K562 (cell line): ENCODE data around the gene SHISAL1. TPM values are rescaled to one million over a fixed set of nuclear protein-coding genes. Genes with fewer than 3 reads are reported as not detected.

Source experiments
- ATAC-seq: fragments of 200-7000 bp; cut with Tn5 transposase; 3 replicates; pipeline ENCODE4 v1.9.1; 2020; ENCODE audit warnings: moderate library complexity
- BruUV-seq: library from RNA; stranded (reverse); fragments of 400-500 nt; replicated peaks from 2 replicates; lab custom pipeline; 2021; lab: Mats Ljungman, UMichigan
- CTCF ChIA-PET: fragments of 300-600 bp; formaldehyde crosslinking; extraction: SDS; loops from one replicate; lab custom pipeline; 2021; ENCODE audit warnings: low intra/inter-chr PET ratio; lab: Yijun Ruan, JAX
- POLR2A ChIA-PET: fragments of 300-600, 350-650 bp; sonication (Branson Sonifier 250); formaldehyde crosslinking; extraction: SDS; loops from one replicate; lab custom pipeline; 2021; ENCODE audit warnings: antibody characterized with exemption, inconsistent platforms; lab: Yijun Ruan, JAX
- DNase-seq, 4 experiments: peaks; one replicate each; pipeline versions ENCODE4 v3.0.0 to v3.0.0-alpha.2; 2011 to 2018; ENCODE audit warnings: low spot score in 3 of 4, mixed read lengths in 3 of 4; ENCODE audit errors: extremely low read depth in 1 of 4
- FAIRE-seq: peaks from 2 replicates; lab custom pipeline; 2011; peaks lifted over from hg19 to GRCh38; lab: Jason Lieb, UNC
- H2AFZ ChIP-seq: 2 replicates; pipeline ENCODE4 v1.6.0; 2011; ENCODE audit warnings: low read depth, low read length, control low read depth, inconsistent platforms
- H3K27ac ChIP-seq: fragments of 200-600 bp; 3 replicates; pipeline ENCODE4 v1.8.0; 2011; ENCODE audit warnings: low read depth, mild to moderate bottlenecking, control low read depth, inconsistent platforms, low read length, moderate library complexity, mixed read lengths; ENCODE audit errors: extremely low read depth
- H3K27me3 ChIP-seq, 2 experiments: fragments of 300-600 bp in 1 of 2; 2 replicates in 1 of 2; 3 replicates in 1 of 2; pipeline versions ENCODE4 v1.6.0 to v1.8.0; 2011; ENCODE audit warnings: inconsistent platforms in 2 of 2, low read length in 2 of 2, mild to moderate bottlenecking in 1 of 2, mixed read lengths in 1 of 2, moderate library complexity in 1 of 2; ENCODE audit not compliant: control insufficient read depth in 2 of 2, insufficient read depth in 2 of 2
- H3K36me3 ChIP-seq: fragments of 300-600 bp; 3 replicates; pipeline ENCODE4 v1.8.0; 2011; ENCODE audit warnings: mild to moderate bottlenecking, low read length, inconsistent platforms; ENCODE audit not compliant: control insufficient read depth, insufficient read depth
- H3K4me1 ChIP-seq, 2 experiments: fragments of 200-600 bp in 1 of 2; replicated peaks in 1 of 2; 2 replicates in 1 of 2; 3 replicates in 1 of 2; pipeline versions ENCODE4 v1.5.1 to v1.8.0; 2011; ENCODE audit warnings: inconsistent platforms in 2 of 2, low read length in 2 of 2, mild to moderate bottlenecking in 1 of 2, mixed read lengths in 1 of 2, moderate library complexity in 1 of 2; ENCODE audit not compliant: control insufficient read depth in 2 of 2, insufficient read depth in 2 of 2
- H3K4me2 ChIP-seq: 2 replicates; pipeline ENCODE4 v1.6.1; 2011; ENCODE audit warnings: low read length, control low read depth, inconsistent platforms, mixed read lengths; ENCODE audit not compliant: insufficient read depth
- H3K4me3 ChIP-seq: fragments of 200-600 bp; sonication (generic), shearing (Covaris generic); 2 replicates; pipeline ENCODE4 v1.5.1; 2016; ENCODE audit warnings: control low read depth, inconsistent platforms
- H3K79me2 ChIP-seq: fragments of 200-600 bp; 3 replicates; pipeline ENCODE4 v1.8.0; 2011; ENCODE audit warnings: low read length, inconsistent platforms; ENCODE audit not compliant: control insufficient read depth, insufficient read depth
- H3K9ac ChIP-seq, 2 experiments: 2 replicates each; pipeline versions ENCODE4 v1.6.0 to v1.6.1; 2011; ENCODE audit warnings: low read depth in 2 of 2, low read length in 2 of 2, control low read depth in 1 of 2, inconsistent platforms in 1 of 2, mild to moderate bottlenecking in 1 of 2, mixed read lengths in 1 of 2; ENCODE audit not compliant: insufficient read depth in 1 of 2
- H3K9me1 ChIP-seq: one replicate; pipeline ENCODE4 v1.6.0; 2011; ENCODE audit warnings: inconsistent platforms, mild to moderate bottlenecking, low read length, moderate library complexity; ENCODE audit not compliant: control insufficient read depth, insufficient read depth
- H3K9me3 ChIP-seq: replicated peaks from 2 replicates; pipeline ENCODE4 v1.5.1; 2011; ENCODE audit warnings: low read depth, low read length, inconsistent platforms; ENCODE audit not compliant: control insufficient read depth, insufficient read depth
- H4K20me1 ChIP-seq: replicated peaks from 2 replicates; pipeline ENCODE4 v1.6.1; 2011; ENCODE audit warnings: low read length, inconsistent platforms, mixed read lengths; ENCODE audit not compliant: control insufficient read depth, insufficient read depth
- ADNP ChIP-seq: fragments of 200-800 bp; sonication (Bioruptor generic); IDR thresholded peaks from 2 replicates; pipeline ENCODE4 v1.6.1; 2016; ENCODE audit warnings: missing genetic modification characterization, missing compliant biosample characterization
- GATAD2A ChIP-seq: fragments of 450-650 bp; IDR thresholded peaks from 2 replicates; pipeline ENCODE4 v1.6.1; 2017
- HMG20A ChIP-seq: fragments of 450-650 bp; formaldehyde crosslinking; conservative IDR thresholded peaks from 2 replicates; pipeline ENCODE4 v1.4.0; 2020; ENCODE audit warnings: mild to moderate bottlenecking, mixed read lengths
- POLR2A ChIP-seq: fragments of 450-650 bp; conservative IDR thresholded peaks from 2 replicates; pipeline ENCODE4 v1.6.1; 2016
- RERE ChIP-seq: sonication (generic); formaldehyde crosslinking; IDR thresholded peaks from 2 replicates; pipeline ENCODE4 v1.8.0; 2023; ENCODE audit warnings: missing genetic modification reagents, mild to moderate bottlenecking, borderline replicate concordance
- U2AF1 ChIP-seq: fragments of 200-400 bp; formaldehyde crosslinking; optimal IDR thresholded peaks from 2 replicates; pipeline ENCODE3; 2017; ENCODE audit warnings: mild to moderate bottlenecking, low read depth, low read length, moderate library complexity
- ZNF324 ChIP-seq: fragments of 250-450 bp; sonication (Bioruptor Pico); IDR thresholded peaks from 2 replicates; pipeline ENCODE4 v1.4.0; 2020; ENCODE audit warnings: mild to moderate bottlenecking
- ZNF655 ChIP-seq: fragments of 250-450 bp; sonication (Bioruptor Pico); IDR thresholded peaks from 2 replicates; pipeline ENCODE4 v1.5.0; 2021
- ZNF699 ChIP-seq: fragments of 250-450 bp; sonication (Bioruptor Pico); IDR thresholded peaks from 2 replicates; pipeline ENCODE4 v1.8.0; 2021; ENCODE audit warnings: mild to moderate bottlenecking, moderate library complexity; ENCODE audit not compliant: insufficient replicate concordance
- ZNF717 ChIP-seq: fragments of 250-450 bp; sonication (Bioruptor Pico); IDR thresholded peaks from 2 replicates; pipeline ENCODE4 v1.5.0; 2021
- ZNF764 ChIP-seq: fragments of 250-450 bp; sonication (Bioruptor Pico); IDR thresholded peaks from 2 replicates; pipeline ENCODE4 v1.4.0; 2020; ENCODE audit warnings: low read depth, mild to moderate bottlenecking, moderate library complexity
- ZSCAN29 ChIP-seq: fragments of 450-650 bp; IDR thresholded peaks from 2 replicates; pipeline ENCODE4 v1.6.1; 2017
- WGBS: fragments of 100-300 bp; shearing (Covaris generic); methylation state at CpG from one replicate; pipeline ENCODE4 v1.1.6; 2016; ENCODE audit warnings: low coverage, mixed read lengths; ENCODE audit not compliant: insufficient coverage; ENCODE audit errors: missing lambda C conversion rate; 5-methylcytosine and 5-hydroxymethylcytosine counted together
- in situ Hi-C: fragments of 300-500 bp; cut with MboI; formaldehyde crosslinking; loops from 4 replicates; pipeline ENCODE4 v1.15.0; 2018; ENCODE audit warnings: inconsistent platforms, mixed read lengths
- intact Hi-C: fragments of 100-400 bp; cut with micrococcal nuclease; formaldehyde crosslinking; loops from 2 replicates; pipeline ENCODE4 v1.14.2; 2022
- polyA plus RNA-seq, 8 experiments: library from polyadenylated mRNA; depleted of rRNA in 4 of 8; stranded (reverse) in 5 of 8; unstranded in 3 of 8; fragments of >200 nt; fragmentation: Nextera tagmentation in 2 of 8; fragmentation: Illumina TruSeq in 1 of 8; extraction: Ambion mirVana in 2 of 8; extraction: Trizol in 1 of 8; gene quantifications; 2 replicates each; pipeline versions ENCODE4 v1.2.1 to v1.2.3, GENCODE V29; 2011 to 2014; ENCODE audit warnings: inconsistent platforms in 1 of 8, missing spikeins in 1 of 8
- total RNA-seq, 7 experiments: library from RNA; depleted of rRNA in 6 of 7; stranded (reverse); fragments of >200 nt in 6 of 7; fragmentation: Illumina TruSeq in 2 of 7; extraction: Trizol in 2 of 7; gene quantifications; 2 replicates each; pipeline versions ENCODE4 v1.2.1 to v1.2.3, GENCODE V29; 2011 to 2021; ENCODE audit warnings: low replicate concordance in 1 of 7
- TF ChIP-seq, protein P1 (sequence below): fragments of 450-650 bp; formaldehyde crosslinking; IDR thresholded peaks from 2 replicates; pipeline ENCODE4 v1.4.0; 2020; ENCODE audit warnings: mild to moderate bottlenecking, moderate library complexity
- TF ChIP-seq, protein P2 (sequence below): fragments of 450-650 bp; IDR thresholded peaks from 2 replicates; pipeline ENCODE4 v1.6.1; 2016; ENCODE audit warnings: missing biosample characterization, missing genetic modification characterization

SHISAL1 gene
- total and polyA plus RNA-seq, 9 of the 15 experiments (the other 6 are each of a cell fraction or from before 2014, with no cell fraction given): not detected

DNA sequence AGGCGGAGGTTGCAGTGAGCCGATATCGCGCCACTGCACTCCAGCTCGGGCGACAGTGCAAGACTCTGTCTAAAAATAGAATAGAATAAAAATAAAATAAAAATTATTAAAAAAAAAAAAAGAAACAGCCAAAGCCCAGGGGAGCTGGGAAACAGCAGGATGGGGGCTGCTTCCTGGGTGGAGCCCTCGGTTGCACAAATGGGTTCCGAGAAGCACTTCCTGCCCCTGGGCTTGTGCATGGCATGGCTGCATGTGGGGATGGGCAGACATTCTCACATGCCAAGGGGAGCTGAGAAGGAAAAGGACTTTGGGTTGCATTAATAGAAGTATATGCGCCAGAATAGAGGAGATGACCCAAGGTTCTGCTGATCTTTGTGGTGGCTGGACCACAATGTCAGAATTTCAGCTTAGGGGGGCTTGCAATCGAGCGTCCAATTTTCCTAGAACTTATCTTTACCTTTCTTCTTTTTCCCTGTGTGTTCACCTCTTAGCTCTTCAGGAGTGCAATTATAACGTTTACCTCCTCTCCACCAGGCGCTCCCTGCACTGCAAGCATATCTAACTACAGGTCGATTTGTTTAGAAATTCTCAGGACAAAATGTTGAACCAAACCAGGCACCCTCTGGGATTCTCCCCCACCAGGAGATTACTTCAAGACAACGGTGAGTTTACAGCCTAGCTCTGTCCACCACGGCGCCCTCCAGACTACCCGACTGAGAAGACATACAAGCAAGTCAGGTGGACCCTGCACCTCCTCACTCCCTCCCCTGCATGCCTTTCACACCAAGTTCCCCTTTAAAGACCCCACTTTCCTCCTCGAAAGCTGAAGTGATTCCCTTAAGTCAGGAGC is 53.2 kb downstream of the SHISAL1 start:
- POLR2A ChIA-PET: no interaction called here
- in situ Hi-C loops: no loop called here
- TF ChIP-seq U2AF1 (no peak), GATAD2A (no peak), HMG20A (CRISPR knock-in tag) (no peak), ADNP (tag) (no peak), ZSCAN29 (no peak), RERE (CRISPR knock-in tag) (no peak), ZNF655 (no peak), POLR2A (no peak), ZNF717 (CRISPR knock-in tag) (no peak), ZNF764 (no peak), ZNF324 (CRISPR knock-in tag) (no peak), ZNF699 (CRISPR knock-in tag) (no peak)
- TF ChIP-seq, protein P1, sequence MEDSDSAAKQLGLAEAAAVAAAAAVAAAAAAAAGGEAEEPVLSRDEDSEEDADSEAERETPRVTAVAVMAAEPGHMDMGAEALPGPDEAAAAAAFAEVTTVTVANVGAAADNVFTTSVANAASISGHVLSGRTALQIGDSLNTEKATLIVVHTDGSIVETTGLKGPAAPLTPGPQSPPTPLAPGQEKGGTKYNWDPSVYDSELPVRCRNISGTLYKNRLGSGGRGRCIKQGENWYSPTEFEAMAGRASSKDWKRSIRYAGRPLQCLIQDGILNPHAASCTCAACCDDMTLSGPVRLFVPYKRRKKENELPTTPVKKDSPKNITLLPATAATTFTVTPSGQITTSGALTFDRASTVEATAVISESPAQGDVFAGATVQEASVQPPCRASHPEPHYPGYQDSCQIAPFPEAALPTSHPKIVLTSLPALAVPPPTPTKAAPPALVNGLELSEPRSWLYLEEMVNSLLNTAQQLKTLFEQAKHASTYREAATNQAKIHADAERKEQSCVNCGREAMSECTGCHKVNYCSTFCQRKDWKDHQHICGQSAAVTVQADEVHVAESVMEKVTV (CRISPR knock-in tag): no peak
- TF ChIP-seq, protein P2, sequence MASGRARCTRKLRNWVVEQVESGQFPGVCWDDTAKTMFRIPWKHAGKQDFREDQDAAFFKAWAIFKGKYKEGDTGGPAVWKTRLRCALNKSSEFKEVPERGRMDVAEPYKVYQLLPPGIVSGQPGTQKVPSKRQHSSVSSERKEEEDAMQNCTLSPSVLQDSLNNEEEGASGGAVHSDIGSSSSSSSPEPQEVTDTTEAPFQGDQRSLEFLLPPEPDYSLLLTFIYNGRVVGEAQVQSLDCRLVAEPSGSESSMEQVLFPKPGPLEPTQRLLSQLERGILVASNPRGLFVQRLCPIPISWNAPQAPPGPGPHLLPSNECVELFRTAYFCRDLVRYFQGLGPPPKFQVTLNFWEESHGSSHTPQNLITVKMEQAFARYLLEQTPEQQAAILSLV: no peak

More for the DNA sequence above, 53.2 kb downstream of the SHISAL1 start:
- CTCF ChIA-PET: no interaction called here
- ATAC-seq: no peak
- intact Hi-C loops: no loop called here
- Histone ChIP-seq H3K79me2 (no peaks in the 10 kb centered on the region), H3K9ac (no peak overlapping the region), H3K9me1 (no peaks in the 10 kb centered on the region), H3K4me2 (no peak overlapping the region), H3K9me3 (no peaks in the 10 kb centered on the region), H3K36me3 (no peaks in the 10 kb centered on the region), H2AFZ (no peak overlapping the region), H4K20me1 (no peaks in the 10 kb centered on the region), H3K27me3 (peaks cover 0 to 6% of the 10 kb centered on the region in 2 experiments; a peak in 1 of 5 replicates), H3K4me3 (no peak overlapping the region), H3K4me1 (peaks cover 0 to 9% of the 10 kb centered on the region in 2 experiments; a peak in 2 of 5 replicates), H3K27ac (no peak overlapping the region)
- no peak for FAIRE-seq
- 1% methylated on average over 15 of the region's 19 CpGs for WGBS
- BruUV-seq: no TSS peak
- no peak for DNase-seq
